HG03175 (cell line): ENCODE results near the gene ATXN7.

ENCODE experiments used
- ATAC-seq: cut with Tn5 transposase; IDR thresholded peaks from one replicate; pipeline ENCODE4 v1.9.1; 2021; ENCODE audit warnings: mild to moderate bottlenecking, moderate library complexity; ENCODE audit not compliant: unreplicated experiment

Gene ATXN7

GRCh38 chr3:63980830-63981498, 117.3 kb downstream of the ATXN7 start:
- ATAC-seq, result no peak

GRCh38 chr3:63981980-63982379, 118.3 kb downstream of the ATXN7 start:
- no peak for ATAC-seq

- ATAC-seq, result no peak
Observed at GRCh38 chr3:63984391-63984790, 120.7 kb downstream of the ATXN7 start.

GRCh38 chr3:63986146-63986545, 122.5 kb downstream of the ATXN7 start:
- no peak for ATAC-seq

GRCh38 chr3:63986831-63987230, 123.2 kb downstream of the ATXN7 start:
- no peak for ATAC-seq

GRCh38 chr3:63988943-63989342, 125.3 kb downstream of the ATXN7 start:
- no peak for ATAC-seq

- ATAC-seq, result no peak
Observed at GRCh38 chr3:63990204-63990603, 126.5 kb downstream of the ATXN7 start.

GRCh38 chr3:63990733-63991132, 127.1 kb downstream of the ATXN7 start:
- no peak for ATAC-seq

- ATAC-seq, result no peak
Observed at GRCh38 chr3:63991666-63992065, 128.0 kb downstream of the ATXN7 start.

- no peak for ATAC-seq
Observed at GRCh38 chr3:63992516-63993209, 129.0 kb downstream of the ATXN7 start.

- peak; percentile 83 for ATAC-seq
Observed at GRCh38 chr3:63993653-63994079, 130.0 kb downstream of the ATXN7 start.

GRCh38 chr3:63995086-63995485, 131.4 kb downstream of the ATXN7 start:
- no peak for ATAC-seq

GRCh38 chr3:63998852-63999754, 135.4 kb downstream of the ATXN7 start:
- ATAC-seq, result no peak

- no peak for ATAC-seq
Observed at GRCh38 chr3:64000453-64001055, 136.9 kb downstream of the ATXN7 start.

GRCh38 chr3:64002233-64002632, 138.6 kb downstream of the ATXN7 start:
- no peak for ATAC-seq

- no peak for ATAC-seq
Observed at GRCh38 chr3:64003589-64003988, 139.9 kb downstream of the ATXN7 start.

- no peak for ATAC-seq
Observed at GRCh38 chr3:64008017-64008416, 144.3 kb downstream of the ATXN7 start.

- ATAC-seq, result no peak
Observed at GRCh38 chr3:64008487-64009351, 145.1 kb downstream of the ATXN7 start.

- no peak for ATAC-seq
Observed at GRCh38 chr3:64009528-64009927, 145.9 kb downstream of the ATXN7 start.

GRCh38 chr3:64010199-64010598, 146.5 kb downstream of the ATXN7 start:
- ATAC-seq, result no peak
